ENCODE data around the gene FHOD1. TPM values are rescaled to one million over a fixed set of nuclear protein-coding genes. Genes with fewer than 3 reads are reported as not detected.

The FHOD1 gene
- polyA plus RNA-seq, 3 donors = 11.3 to 41.7 (median 33.4) TPM

- no peak overlapping the region for H3K27ac ChIP-seq (ENCODE audit: low read depth, low read length)
- 17 to 30% (median 30%) methylated on average over 3 of the region's 3 CpGs for WGBS, 3 donors
Observed at GRCh38 chr16:67223992-67224391, 23.3 kb downstream of the FHOD1 start.

DNA sequence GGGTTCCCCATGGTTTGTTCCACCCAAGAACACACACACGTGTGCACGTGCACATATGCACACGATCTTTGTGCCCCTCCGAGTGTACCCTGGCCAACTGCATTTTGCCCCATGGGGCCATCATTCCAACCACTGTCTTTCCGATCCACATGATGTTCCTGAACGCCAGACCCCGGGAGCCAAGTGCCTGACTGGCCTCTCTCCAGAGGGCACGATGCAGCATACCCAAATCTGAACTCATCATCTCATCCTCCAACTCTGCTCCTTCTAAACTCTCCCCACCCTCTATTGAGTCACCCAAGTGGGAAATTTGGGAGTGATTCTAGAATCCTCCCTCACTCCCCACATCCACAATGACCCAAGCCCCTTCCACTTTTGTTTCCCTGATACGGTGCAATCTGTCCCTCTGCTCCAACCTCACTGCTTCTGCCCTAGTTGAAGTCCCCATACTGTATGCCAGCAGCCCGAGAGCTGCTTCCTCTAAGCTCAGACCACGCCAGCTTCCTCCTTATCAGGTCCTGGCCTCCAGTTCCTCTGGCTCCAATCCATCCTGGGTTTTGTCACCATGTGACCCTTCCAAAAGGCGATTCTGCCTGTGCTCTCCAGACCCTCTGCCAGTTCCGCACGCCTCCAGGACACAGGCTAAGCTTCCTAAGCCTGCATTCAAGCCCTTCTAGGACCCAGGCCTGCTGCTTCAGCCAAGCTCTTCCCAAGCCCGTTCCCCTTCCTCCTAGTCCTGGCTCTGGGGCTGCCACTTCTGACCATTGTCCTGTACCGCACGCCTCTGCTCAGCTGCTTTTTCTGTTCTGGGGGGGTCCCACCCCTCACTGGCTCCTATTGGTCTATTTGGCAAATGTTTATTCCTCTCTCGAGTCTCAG lies 30.4 kb downstream of the FHOD1 start:
- H3K27ac ChIP-seq (ENCODE audit: low read depth, low read length) = no peak overlapping the region
- WGBS, 3 donors = 42 to 76% (median 44%) methylated on average over 18 of the region's 18 CpGs

DNA sequence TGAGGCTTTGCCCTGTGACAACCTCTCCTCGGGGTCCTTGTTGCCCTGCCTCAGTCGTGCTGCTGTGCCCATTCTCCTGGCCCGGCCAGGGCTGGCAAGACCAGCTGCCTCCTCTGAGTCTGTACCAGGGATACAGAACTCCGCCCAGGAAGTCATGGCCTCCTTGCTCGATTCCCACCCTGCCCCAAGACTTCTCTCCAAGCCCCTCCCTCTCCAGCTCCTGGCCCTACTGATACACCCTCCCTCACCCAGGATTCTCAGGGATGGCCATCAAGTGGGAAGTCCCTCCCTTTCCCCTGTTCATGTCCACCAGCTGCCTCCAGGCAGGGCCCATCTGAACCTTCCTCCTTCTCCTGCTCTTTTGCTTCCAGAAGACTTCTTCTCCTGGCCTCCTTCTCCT lies 31.6 kb downstream of the FHOD1 start:
- H3K27ac ChIP-seq (ENCODE audit: low read depth, low read length) = no peak overlapping the region

GRCh38 chr16:67213197-67214019 lies 33.9 kb downstream of the FHOD1 start:
- no peak overlapping the region for H3K27ac ChIP-seq (ENCODE audit: low read depth, low read length)
- 42 to 76% (median 74%) methylated on average over 8 of the region's 8 CpGs for WGBS, 3 donors

More for the DNA sequence above, 31.6 kb downstream of the FHOD1 start:
- 63 to 73% (median 71%) methylated on average over 5 of the region's 5 CpGs for WGBS, 3 donors

DNA sequence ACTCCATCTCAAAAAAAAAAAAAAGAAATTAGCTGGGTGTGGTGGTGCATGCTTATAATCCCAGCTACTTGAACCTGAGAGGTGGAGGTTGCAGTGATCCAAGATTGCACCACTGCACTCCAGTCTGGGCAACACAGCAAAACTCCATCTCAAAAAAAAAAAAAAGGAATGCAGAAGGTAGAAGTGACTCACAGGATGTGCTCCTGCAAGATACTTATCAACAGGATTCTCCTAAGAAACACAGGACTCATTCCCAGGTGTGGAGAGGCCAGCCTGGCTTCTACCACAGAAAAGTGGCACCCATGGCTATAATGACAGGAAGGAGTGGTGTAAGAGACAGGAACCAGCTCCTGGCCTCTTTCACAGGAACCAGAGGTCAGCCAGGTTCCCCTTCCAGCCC lies 34.5 kb downstream of the FHOD1 start:
- H3K27ac ChIP-seq (ENCODE audit: low read depth, low read length) = no peak overlapping the region

- H3K27ac ChIP-seq (ENCODE audit: low read depth, low read length) = no peak overlapping the region
- WGBS, 3 donors = 77 to 91% (median 80%) methylated on average over 7 of the region's 7 CpGs
Observed at GRCh38 chr16:67211674-67212073, 35.6 kb downstream of the FHOD1 start.

DNA sequence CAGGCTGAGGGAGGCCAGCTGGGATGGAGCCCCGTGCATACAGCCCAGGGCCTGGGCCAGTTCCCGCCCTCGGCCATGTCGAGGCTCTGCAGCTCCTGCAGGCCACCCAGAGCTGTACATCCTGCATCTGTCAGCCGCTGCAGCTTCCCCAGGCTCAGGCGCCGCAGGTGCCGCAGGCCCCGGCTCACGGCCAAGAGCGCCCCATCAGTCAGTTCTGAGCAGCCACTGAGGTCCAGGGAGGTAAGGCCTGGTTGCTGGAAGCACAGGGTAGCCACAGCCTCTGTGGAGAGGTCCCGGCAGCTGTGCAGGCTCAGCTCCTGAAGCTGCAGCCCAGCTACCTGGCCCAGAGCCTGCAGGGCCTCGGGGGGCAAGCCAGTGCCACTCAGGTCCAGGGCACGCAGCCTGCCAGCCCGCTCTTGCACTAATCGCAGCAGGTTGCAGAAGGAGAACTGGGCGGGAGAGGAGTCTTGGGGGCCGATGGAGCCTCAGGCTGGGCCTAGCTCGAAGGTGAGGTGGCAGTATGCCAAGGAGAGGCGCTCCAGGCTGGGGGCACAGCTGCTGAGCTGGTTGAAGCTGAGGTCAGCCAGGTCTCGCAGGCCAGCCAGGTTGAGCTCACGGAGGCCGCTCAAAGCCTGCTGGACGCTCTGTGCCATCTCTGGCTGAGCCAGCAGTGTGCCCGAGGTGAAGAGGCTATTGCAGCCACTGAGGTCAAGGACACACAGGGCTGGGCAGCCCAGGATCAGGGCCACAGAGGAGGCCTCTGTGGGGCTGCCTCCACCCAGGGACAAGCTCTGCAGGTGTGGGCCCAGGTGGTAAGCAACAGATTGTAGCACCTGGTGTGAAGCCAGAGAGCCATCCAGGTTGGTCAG lies 37.0 kb downstream of the FHOD1 start:
- H3K27ac ChIP-seq (ENCODE audit: low read depth, low read length) = no peak overlapping the region
- 89 to 92% (median 90%) methylated on average over 22 to 25 of the region's 25 CpGs for WGBS, 3 donors

DNA sequence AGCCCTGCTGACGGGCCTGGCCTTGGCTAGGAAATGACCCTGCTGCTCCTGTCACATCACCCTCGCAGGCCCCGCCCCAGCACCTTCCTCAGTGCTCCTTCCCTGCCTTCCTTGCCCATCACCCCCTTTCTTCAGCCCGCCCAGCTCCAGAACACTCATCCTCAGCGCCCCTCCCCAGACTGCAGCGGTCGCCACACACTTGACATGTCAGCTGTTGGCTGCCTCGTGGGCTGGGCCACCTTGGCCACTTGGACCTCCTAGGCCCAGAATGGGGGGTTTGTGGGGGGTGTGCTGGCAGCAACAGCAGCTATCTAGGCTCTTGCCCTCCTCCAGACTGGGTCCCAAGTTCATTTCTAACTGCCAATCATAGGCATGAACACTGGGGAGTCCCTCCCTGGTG lies 37.7 kb downstream of the FHOD1 start:
- 86 to 93% (median 91%) methylated on average over 7 to 8 of the region's 8 CpGs for WGBS, 3 donors

DNA sequence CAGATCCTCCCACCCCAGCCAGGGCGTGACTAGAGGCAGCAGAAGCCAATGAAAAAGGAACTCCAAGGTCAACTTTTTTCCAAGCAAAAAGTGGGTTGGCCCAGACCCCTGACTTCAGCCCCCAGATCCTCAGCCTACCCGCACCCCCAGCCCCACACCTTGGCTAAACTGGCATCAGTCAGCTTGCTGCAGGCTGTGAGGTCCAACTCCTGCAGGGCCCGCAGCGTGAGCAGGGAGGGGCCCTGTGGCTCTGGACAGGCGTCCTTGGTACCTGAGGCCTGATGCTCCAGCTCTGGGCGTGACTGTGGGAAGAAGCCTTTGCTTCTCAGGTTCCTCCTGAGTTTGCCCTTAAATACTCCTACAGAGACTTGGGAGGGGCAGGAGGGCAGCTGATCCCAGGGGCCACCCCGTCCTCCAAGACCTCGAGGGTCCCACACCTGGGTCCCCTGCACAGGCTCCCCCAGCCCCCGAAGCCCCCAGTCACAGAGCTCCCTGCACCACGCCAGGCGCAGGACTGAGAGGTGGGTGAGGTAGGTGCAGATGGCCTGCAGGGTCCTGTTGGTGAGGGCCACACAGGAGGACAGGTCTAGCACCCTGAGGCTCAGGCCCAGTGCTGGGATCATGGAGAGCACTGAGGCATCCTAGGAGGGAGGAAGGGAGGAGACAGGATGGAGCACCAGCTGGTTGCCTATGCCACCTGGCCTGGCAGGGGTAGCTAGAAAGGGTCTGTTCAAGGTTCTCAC lies 39.0 kb downstream of the FHOD1 start:
- H3K27ac ChIP-seq (ENCODE audit: low read depth, low read length) = no peak overlapping the region
- WGBS, 3 donors = 78 to 94% (median 94%) methylated on average over 11 of the region's 11 CpGs

More for the DNA sequence above, 37.7 kb downstream of the FHOD1 start:
- no peak overlapping the region for H3K27ac ChIP-seq (ENCODE audit: low read depth, low read length)

DNA sequence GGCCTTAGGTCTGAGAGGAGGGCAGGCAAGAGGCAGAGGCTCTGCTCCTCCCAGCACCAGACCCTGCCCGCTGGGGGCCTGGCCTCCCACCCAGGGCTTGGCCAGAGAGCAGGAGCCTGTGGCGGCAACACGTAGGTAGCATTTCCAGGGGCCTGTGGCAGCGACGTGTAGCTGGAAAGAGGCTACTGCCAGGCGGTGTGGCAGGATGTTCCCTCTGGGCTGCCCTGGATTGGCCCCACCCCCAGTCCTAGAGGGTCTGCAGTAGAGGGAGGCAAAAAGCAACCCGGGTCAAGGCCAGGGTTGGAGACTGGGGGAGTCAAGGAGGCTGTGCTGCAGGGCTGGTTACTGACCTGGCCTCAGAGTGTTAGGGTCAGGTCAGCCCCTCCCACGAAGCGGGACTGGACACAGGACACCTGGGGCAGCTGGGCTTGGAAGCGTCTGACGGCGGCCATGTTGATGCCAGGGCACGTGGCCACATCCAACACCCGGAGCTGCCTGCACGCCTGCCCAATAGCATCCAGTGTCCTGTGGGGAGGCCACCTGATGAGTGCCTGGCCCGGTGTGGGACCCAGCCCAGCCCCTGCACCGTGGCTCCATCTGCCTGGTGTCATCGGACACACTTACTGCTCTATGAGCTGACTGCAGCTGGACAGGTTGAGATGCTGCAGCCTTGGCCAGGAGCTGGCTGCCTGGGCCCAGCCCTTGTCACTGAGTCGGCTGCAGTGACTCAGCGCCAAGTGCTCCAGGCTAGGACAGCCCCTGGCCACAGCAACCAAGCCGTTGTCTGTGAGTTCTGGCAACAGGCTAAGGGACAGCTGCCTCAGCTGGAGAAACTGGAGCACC lies 39.8 kb downstream of the FHOD1 start:
- 75 to 80% (median 78%) methylated on average over 21 of the region's 21 CpGs for WGBS, 3 donors
- no peak overlapping the region for H3K27ac ChIP-seq (ENCODE audit: low read depth, low read length)

- no peak overlapping the region for H3K27ac ChIP-seq (ENCODE audit: low read depth, low read length)
- WGBS, 3 donors = 93 to 97% (median 94%) methylated on average over 3 of the region's 3 CpGs
Observed at GRCh38 chr16:67206838-67207248, 40.4 kb downstream of the FHOD1 start.

GRCh38 chr16:67206129-67206837 lies 41.0 kb downstream of the FHOD1 start:
- WGBS, 3 donors = 94 to 96% (median 94%) methylated on average over 8 of the region's 8 CpGs
- no peak overlapping the region for H3K27ac ChIP-seq (ENCODE audit: low read depth, low read length)

- H3K27ac ChIP-seq (ENCODE audit: low read depth, low read length) = no peak overlapping the region
- WGBS, 3 donors = 73 to 89% (median 74%) methylated on average over 4 of the region's 4 CpGs
Observed at GRCh38 chr16:67204076-67204475, 43.2 kb downstream of the FHOD1 start.

DNA sequence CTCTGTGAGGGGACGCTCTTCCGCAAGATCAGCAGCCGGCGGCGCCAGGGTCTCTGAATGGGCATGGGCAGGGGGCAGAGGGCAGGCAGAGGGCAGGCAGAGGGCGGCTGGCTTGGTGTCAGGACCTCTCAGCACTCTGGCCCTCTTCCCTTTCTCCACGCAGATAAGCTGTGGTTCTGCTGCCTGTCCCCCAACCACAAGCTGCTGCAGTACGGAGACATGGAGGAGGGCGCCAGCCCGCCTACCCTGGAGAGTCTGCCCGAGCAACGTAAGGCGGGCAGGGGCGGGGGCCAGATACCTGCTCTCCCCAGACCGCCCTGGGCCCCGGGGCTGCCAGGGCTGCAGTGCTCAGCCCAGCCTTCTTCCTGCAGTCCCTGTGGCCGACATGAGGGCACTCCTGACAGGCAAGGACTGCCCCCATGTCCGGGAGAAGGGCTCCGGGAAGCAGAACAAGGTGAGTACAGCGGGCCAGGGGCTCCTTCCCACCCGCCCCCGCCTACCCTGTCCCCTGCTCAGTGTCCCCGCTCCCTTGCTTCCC lies 44.3 kb downstream of the FHOD1 start:
- WGBS, 3 donors = 88 to 94% (median 90%) methylated on average over 23 of the region's 23 CpGs
- H3K27ac ChIP-seq (ENCODE audit: low read depth, low read length) = no peak overlapping the region

- no peak overlapping the region for H3K27ac ChIP-seq (ENCODE audit: low read depth, low read length)
- WGBS, 3 donors = 93 to 95% (median 95%) methylated on average over 12 of the region's 12 CpGs
Observed at GRCh38 chr16:67202426-67202825, 44.9 kb downstream of the FHOD1 start.
